MG63 (cell line): ENCODE measurements around the gene IL17C. TPM values are rescaled to one million over a fixed set of nuclear protein-coding genes. Genes with fewer than 3 reads are reported as not detected.

Source experiments
- DNase-seq: peaks from one replicate; pipeline ENCODE4 v3.0.0-alpha.2; 2020
- H3K27me3 ChIP-seq: fragments of 250-450 bp; sonication (Bioruptor Pico); 2 replicates; pipeline ENCODE4 v1.5.1; 2020; ENCODE audit warnings: mild to moderate bottlenecking, moderate library complexity
- H3K36me3 ChIP-seq: fragments of 250-450 bp; sonication (Bioruptor Pico); 2 replicates; pipeline ENCODE4 v1.5.1; 2020; ENCODE audit warnings: mild to moderate bottlenecking, moderate library complexity
- H3K4me3 ChIP-seq: fragments of 250-450 bp; sonication (Bioruptor Pico); 2 replicates; pipeline ENCODE4 v1.5.1; 2020; ENCODE audit warnings: mild to moderate bottlenecking, moderate library complexity
- H3K9me3 ChIP-seq: fragments of 250-450 bp; sonication (Bioruptor Pico); 2 replicates; pipeline ENCODE4 v1.5.1; 2020; ENCODE audit warnings: mild to moderate bottlenecking, moderate library complexity
- total RNA-seq: library from RNA; depleted of rRNA; stranded (reverse); fragments of >200 nt; shearing (Covaris generic); gene quantifications from 2 replicates; pipeline ENCODE4 v1.2.3, GENCODE V29; 2014; ENCODE audit warnings: low replicate concordance

IL17C gene
- total RNA-seq, 1 experiment from 2014 or later: not detected

GRCh38 chr16:88647178-88648070, 9.1 kb downstream of the IL17C start:
- Histone ChIP-seq H3K27me3 (no peaks in the 10 kb centered on the region), H3K9me3 (no peaks in the 10 kb centered on the region), H3K36me3 (no peaks in the 10 kb centered on the region), H3K4me3 (no peak overlapping the region)
- DNase-seq: no peak

- Histone ChIP-seq H3K27me3 (no peaks in the 10 kb centered on the region), H3K36me3 (no peaks in the 10 kb centered on the region), H3K9me3 (no peaks in the 10 kb centered on the region), H3K4me3 (no peak overlapping the region)
- DNase-seq: no peak
Observed at GRCh38 chr16:88649195-88649923, 11.0 kb downstream of the IL17C start.

GRCh38 chr16:88649924-88650748, 11.8 kb downstream of the IL17C start:
- Histone ChIP-seq H3K36me3 (no peaks in the 10 kb centered on the region), H3K4me3 (peak overlapping the region; percentile 37), H3K27me3 (no peaks in the 10 kb centered on the region), H3K9me3 (no peaks in the 10 kb centered on the region)
- DNase-seq: no peak

GRCh38 chr16:88650749-88651275, 12.4 kb downstream of the IL17C start, which contains the start of gene CYBA:
Gene CYBA (minus strand): TSS chr16:88651053. CDS start chr16:88651013, 40 bp downstream.
- Histone ChIP-seq H3K4me3 (peak within 1 kb of the TSS; percentile 37), H3K27me3 (no peaks in the 10 kb centered on the region), H3K36me3 (no peaks in the 10 kb centered on the region), H3K9me3 (no peaks in the 10 kb centered on the region)
- peak; percentile 43 for DNase-seq

- Histone ChIP-seq H3K4me3 (peak overlapping the region; percentile 14; the same call in 1 of the 2 replicates), H3K9me3 (no peaks in the 10 kb centered on the region), H3K27me3 (no peaks in the 10 kb centered on the region), H3K36me3 (no peaks in the 10 kb centered on the region)
- no peak for DNase-seq
Observed at GRCh38 chr16:88651276-88651988, 13.1 kb downstream of the IL17C start.

GRCh38 chr16:88651989-88652761, 13.8 kb downstream of the IL17C start:
- no peak overlapping the region for H3K4me3 ChIP-seq
- no peaks in the 10 kb centered on the region for H3K36me3 ChIP-seq
- H3K27me3 ChIP-seq: no peaks in the 10 kb centered on the region
- no peaks in the 10 kb centered on the region for H3K9me3 ChIP-seq
- DNase-seq: no peak

- DNase-seq: no peak
- Histone ChIP-seq H3K27me3 (no peaks in the 10 kb centered on the region), H3K9me3 (no peaks in the 10 kb centered on the region), H3K36me3 (no peaks in the 10 kb centered on the region), H3K4me3 (no peak overlapping the region)
Observed at GRCh38 chr16:88652762-88653063, 14.3 kb downstream of the IL17C start.

GRCh38 chr16:88653101-88653500, 14.7 kb downstream of the IL17C start:
- H3K9me3 ChIP-seq: no peaks in the 10 kb centered on the region
- H3K4me3 ChIP-seq: no peak overlapping the region
- H3K36me3 ChIP-seq: no peaks in the 10 kb centered on the region
- H3K27me3 ChIP-seq: no peaks in the 10 kb centered on the region
- no peak for DNase-seq

GRCh38 chr16:88653596-88654362, 15.4 kb downstream of the IL17C start:
- Histone ChIP-seq H3K36me3 (no peaks in the 10 kb centered on the region), H3K27me3 (no peaks in the 10 kb centered on the region), H3K4me3 (no peak overlapping the region), H3K9me3 (no peaks in the 10 kb centered on the region)
- DNase-seq: no peak

- Histone ChIP-seq H3K9me3 (no peaks in the 10 kb centered on the region), H3K27me3 (no peaks in the 10 kb centered on the region), H3K36me3 (no peaks in the 10 kb centered on the region), H3K4me3 (no peak overlapping the region)
- no peak for DNase-seq
Observed at GRCh38 chr16:88654363-88655052, 16.1 kb downstream of the IL17C start.

GRCh38 chr16:88655053-88655732, 16.8 kb downstream of the IL17C start:
- H3K36me3 ChIP-seq: no peaks in the 10 kb centered on the region
- H3K27me3 ChIP-seq: no peaks in the 10 kb centered on the region
- H3K9me3 ChIP-seq: no peaks in the 10 kb centered on the region
- no peak for DNase-seq
- H3K4me3 ChIP-seq: no peak overlapping the region

- Histone ChIP-seq H3K27me3 (no peaks in the 10 kb centered on the region), H3K4me3 (no peak overlapping the region), H3K36me3 (no peaks in the 10 kb centered on the region), H3K9me3 (no peaks in the 10 kb centered on the region)
- no peak for DNase-seq
Observed at GRCh38 chr16:88655733-88656281, 17.4 kb downstream of the IL17C start.

- no peak overlapping the region for H3K4me3 ChIP-seq
- no peaks in the 10 kb centered on the region for H3K27me3 ChIP-seq
- no peaks in the 10 kb centered on the region for H3K9me3 ChIP-seq
- no peaks in the 10 kb centered on the region for H3K36me3 ChIP-seq
- DNase-seq: no peak
Observed at GRCh38 chr16:88656291-88656980, 18.1 kb downstream of the IL17C start.
